Rectal smooth muscle tissue (tissue), 1 donor: Measurements from ENCODE around the gene MINDY4.

Experiments used
- H3K27ac ChIP-seq: one replicate; pipeline ENCODE4 v1.7.0; 2013; ENCODE audit warnings: low read depth, low read length, inconsistent platforms
- H3K27me3 ChIP-seq: one replicate; pipeline ENCODE4 v1.7.0; 2013; ENCODE audit warnings: low read length; ENCODE audit not compliant: control insufficient read depth, insufficient read depth
- H3K36me3 ChIP-seq: one replicate; pipeline ENCODE4 v1.7.0; 2013; ENCODE audit warnings: low read length; ENCODE audit not compliant: control insufficient read depth, insufficient read depth
- H3K4me1 ChIP-seq: one replicate; pipeline ENCODE4 v1.7.0; 2013; ENCODE audit warnings: low read length; ENCODE audit not compliant: control insufficient read depth, insufficient read depth
- H3K4me3 ChIP-seq: one replicate; pipeline ENCODE4 v1.7.0; 2013; ENCODE audit warnings: low read length
- H3K9ac ChIP-seq: one replicate; pipeline ENCODE4 v1.7.0; 2013; ENCODE audit warnings: low read length

The MINDY4 gene

GRCh38 chr7:30912021-30912730, 141.0 kb downstream of the MINDY4 start:
- H3K27ac ChIP-seq = peak overlapping the region; percentile 81
- H3K9ac ChIP-seq = no peak overlapping the region
- no peaks in the 10 kb centered on the region for H3K27me3 ChIP-seq
- no peaks in the 10 kb centered on the region for H3K36me3 ChIP-seq
- peak overlapping the region; percentile 64 for H3K4me3 ChIP-seq
- peaks cover 33% of the 10 kb centered on the region for H3K4me1 ChIP-seq

GRCh38 chr7:30912731-30912985, 141.4 kb downstream of the MINDY4 start:
- Histone ChIP-seq H3K4me3 (peak overlapping the region; percentile 64), H3K27me3 (no peaks in the 10 kb centered on the region), H3K27ac (peak overlapping the region; percentile 81), H3K4me1 (peaks cover 33% of the 10 kb centered on the region), H3K9ac (peak overlapping the region; percentile 13), H3K36me3 (no peaks in the 10 kb centered on the region)

GRCh38 chr7:30912986-30913811, 142.0 kb downstream of the MINDY4 start:
- Histone ChIP-seq H3K27ac (peak overlapping the region; percentile 81), H3K4me3 (peak overlapping the region; percentile 64), H3K4me1 (peaks cover 33% of the 10 kb centered on the region), H3K9ac (peak overlapping the region; percentile 13), H3K36me3 (no peaks in the 10 kb centered on the region), H3K27me3 (no peaks in the 10 kb centered on the region)

- no peaks in the 10 kb centered on the region for H3K27me3 ChIP-seq
- H3K27ac ChIP-seq = peak overlapping the region; percentile 81
- no peaks in the 10 kb centered on the region for H3K36me3 ChIP-seq
- H3K4me1 ChIP-seq = peaks cover 33% of the 10 kb centered on the region
- no peak overlapping the region for H3K9ac ChIP-seq
- H3K4me3 ChIP-seq = peak overlapping the region; percentile 64
These were observed 142.8 kb downstream of the MINDY4 start for GRCh38 chr7:30913821-30914515.

GRCh38 chr7:30914596-30914995, 143.4 kb downstream of the MINDY4 start:
- Histone ChIP-seq H3K36me3 (no peaks in the 10 kb centered on the region), H3K4me1 (peaks cover 33% of the 10 kb centered on the region), H3K9ac (no peak overlapping the region), H3K27me3 (no peaks in the 10 kb centered on the region), H3K27ac (peak overlapping the region; percentile 59), H3K4me3 (peak overlapping the region; percentile 64)

GRCh38 chr7:30915005-30915601, 143.9 kb downstream of the MINDY4 start:
- Histone ChIP-seq H3K27ac (peak overlapping the region; percentile 59), H3K4me3 (peak overlapping the region; percentile 64), H3K9ac (no peak overlapping the region), H3K4me1 (peaks cover 30% of the 10 kb centered on the region), H3K27me3 (no peaks in the 10 kb centered on the region), H3K36me3 (no peaks in the 10 kb centered on the region)

- Histone ChIP-seq H3K36me3 (no peaks in the 10 kb centered on the region), H3K9ac (no peak overlapping the region), H3K4me1 (peaks cover 31% of the 10 kb centered on the region), H3K27ac (no peak overlapping the region), H3K4me3 (no peak overlapping the region), H3K27me3 (no peaks in the 10 kb centered on the region)
These were observed 144.5 kb downstream of the MINDY4 start for GRCh38 chr7:30915751-30916150.

- Histone ChIP-seq H3K4me3 (no peak overlapping the region), H3K4me1 (peaks cover 30% of the 10 kb centered on the region), H3K9ac (no peak overlapping the region), H3K36me3 (no peaks in the 10 kb centered on the region), H3K27me3 (no peaks in the 10 kb centered on the region), H3K27ac (no peak overlapping the region)
These were observed 145.0 kb downstream of the MINDY4 start for GRCh38 chr7:30916255-30916654.

GRCh38 chr7:30916767-30917166, 145.6 kb downstream of the MINDY4 start:
- no peak overlapping the region for H3K27ac ChIP-seq
- H3K4me1 ChIP-seq = peaks cover 32% of the 10 kb centered on the region
- no peak overlapping the region for H3K4me3 ChIP-seq
- no peaks in the 10 kb centered on the region for H3K36me3 ChIP-seq
- no peak overlapping the region for H3K9ac ChIP-seq
- no peaks in the 10 kb centered on the region for H3K27me3 ChIP-seq

- Histone ChIP-seq H3K36me3 (no peaks in the 10 kb centered on the region), H3K9ac (no peak overlapping the region), H3K27me3 (no peaks in the 10 kb centered on the region), H3K27ac (no peak overlapping the region), H3K4me3 (no peak overlapping the region), H3K4me1 (peaks cover 30% of the 10 kb centered on the region)
These were observed 146.1 kb downstream of the MINDY4 start for GRCh38 chr7:30917216-30917893.

- peaks cover 27% of the 10 kb centered on the region for H3K4me1 ChIP-seq
- H3K36me3 ChIP-seq = peaks cover 4% of the 10 kb centered on the region
- no peak overlapping the region for H3K4me3 ChIP-seq
- H3K9ac ChIP-seq = no peak overlapping the region
- no peak overlapping the region for H3K27ac ChIP-seq
- no peaks in the 10 kb centered on the region for H3K27me3 ChIP-seq
These were observed 147.5 kb downstream of the MINDY4 start for GRCh38 chr7:30918676-30919075.
